Osteocyte (in vitro differentiated cells): ENCODE data around the gene ACTR1A. TPM values are rescaled to one million over a fixed set of nuclear protein-coding genes. Genes with fewer than 3 reads are reported as not detected.
A peak's percentile ranks its signal among the peaks of the same experiment; 100 is the strongest.

Source experiments
- DNase-seq: peaks from one replicate; pipeline ENCODE4 v3.0.0; 2021; ENCODE audit warnings: mixed read lengths; ENCODE audit not compliant: unreplicated experiment; ENCODE audit errors: extremely low spot score
- H3K27ac Mint-ChIP-seq: one replicate; pipeline ENCODE4 v1.8.0; 2021; ENCODE audit warnings: mild to moderate bottlenecking, mixed read lengths; ENCODE audit not compliant: unreplicated experiment
- H3K27me3 Mint-ChIP-seq: one replicate; pipeline ENCODE4 v1.8.0; 2021; ENCODE audit warnings: mixed read lengths; ENCODE audit not compliant: unreplicated experiment
- H3K36me3 Mint-ChIP-seq: one replicate; pipeline ENCODE4 v1.8.0; 2021; ENCODE audit warnings: mixed read lengths; ENCODE audit not compliant: unreplicated experiment
- H3K4me1 Mint-ChIP-seq: one replicate; pipeline ENCODE4 v1.8.0; 2021; ENCODE audit warnings: mixed read lengths; ENCODE audit not compliant: unreplicated experiment
- H3K4me3 Mint-ChIP-seq: one replicate; pipeline ENCODE4 v1.8.0; 2021; ENCODE audit warnings: mild to moderate bottlenecking, moderate library complexity, mixed read lengths; ENCODE audit not compliant: unreplicated experiment
- H3K9me3 Mint-ChIP-seq: one replicate; pipeline ENCODE4 v1.8.0; 2021; ENCODE audit warnings: mixed read lengths; ENCODE audit not compliant: unreplicated experiment
- CTCF ChIP-seq: fragments of 200-600 bp; sonication (generic); IDR thresholded peaks from 2 replicates; pipeline ENCODE4 v1.5.0; 2021; ENCODE audit warnings: antibody characterized with exemption, mild to moderate bottlenecking, moderate library complexity
- total RNA-seq: library from RNA; stranded (reverse); gene quantifications from 2 replicates; pipeline ENCODE4 v1.2.1, GENCODE V29; 2021

The ACTR1A gene
- total RNA-seq, 1 donor from 2014 or later: 123 TPM

GRCh38 chr10:102467971-102468438, 34.5 kb downstream of the ACTR1A start:
- DNase-seq: no peak
- Mint-ChIP-seq H3K27me3 (peaks cover 6% of the 10 kb centered on the region), H3K4me3 (no peak overlapping the region), H3K4me1 (peaks cover 8% of the 10 kb centered on the region), H3K36me3 (no peaks in the 10 kb centered on the region), H3K27ac (no peak overlapping the region), H3K9me3 (no peaks in the 10 kb centered on the region)
- TF ChIP-seq CTCF: no peak

- no peak for TF ChIP-seq CTCF
- Mint-ChIP-seq H3K27me3 (peaks cover 12% of the 10 kb centered on the region), H3K9me3 (no peaks in the 10 kb centered on the region), H3K27ac (no peak overlapping the region), H3K36me3 (no peaks in the 10 kb centered on the region), H3K4me3 (no peak overlapping the region), H3K4me1 (peaks cover 14% of the 10 kb centered on the region)
- DNase-seq: no peak
Observed at GRCh38 chr10:102467318-102467717, 35.2 kb downstream of the ACTR1A start.

- H3K9me3 Mint-ChIP-seq: no peaks in the 10 kb centered on the region
- TF ChIP-seq CTCF: no peak
- no peak overlapping the region for H3K4me3 Mint-ChIP-seq
- H3K27ac Mint-ChIP-seq: no peak overlapping the region
- DNase-seq: no peak
- peaks cover 15% of the 10 kb centered on the region for H3K27me3 Mint-ChIP-seq
- H3K36me3 Mint-ChIP-seq: no peaks in the 10 kb centered on the region
- peaks cover 29% of the 10 kb centered on the region for H3K4me1 Mint-ChIP-seq
Observed at GRCh38 chr10:102465466-102465865, 37.0 kb downstream of the ACTR1A start.

GRCh38 chr10:102463983-102464382, 38.5 kb downstream of the ACTR1A start:
- TF ChIP-seq CTCF: no peak
- DNase-seq: no peak
- H3K27ac Mint-ChIP-seq: no peak overlapping the region
- H3K4me3 Mint-ChIP-seq: no peak overlapping the region
- no peaks in the 10 kb centered on the region for H3K36me3 Mint-ChIP-seq
- peaks cover 15% of the 10 kb centered on the region for H3K27me3 Mint-ChIP-seq
- H3K9me3 Mint-ChIP-seq: no peaks in the 10 kb centered on the region
- peaks cover 28% of the 10 kb centered on the region for H3K4me1 Mint-ChIP-seq

GRCh38 chr10:102462512-102463054, 39.9 kb downstream of the ACTR1A start:
- no peak for DNase-seq
- TF ChIP-seq CTCF: no peak
- Mint-ChIP-seq H3K4me3 (peak overlapping the region; percentile 85), H3K27ac (no peak overlapping the region), H3K4me1 (peaks cover 24% of the 10 kb centered on the region), H3K36me3 (no peaks in the 10 kb centered on the region), H3K9me3 (no peaks in the 10 kb centered on the region), H3K27me3 (peaks cover 17% of the 10 kb centered on the region)
